Gastrocnemius medialis (tissue), 4 donors: ENCODE results near the gene DUT.

Experiments
- CTCF ChIP-seq, 5 experiments: fragments of 450-650 bp in 3 of 5; fragments of 200-600 bp in 2 of 5; sonication (generic) in 2 of 5; IDR thresholded peaks in 4 of 5; conservative IDR thresholded peaks in 1 of 5; 1 replicate in 4 of 5; 2 replicates in 1 of 5; pipeline ENCODE4 v1.5.1; 2016 to 2019; ENCODE audit warnings: antibody characterized with exemption in 5 of 5, mild to moderate bottlenecking in 3 of 5, moderate library complexity in 3 of 5
- POLR2A ChIP-seq, 2 donors: fragments of 450-650 bp; IDR thresholded peaks; one replicate each; pipeline ENCODE4 v1.6.1; 2017; ENCODE audit warnings: antibody characterized with exemption in 2 of 2, mild to moderate bottlenecking in 2 of 2, moderate library complexity in 2 of 2

- TF ChIP-seq POLR2A (IDR thresholded peaks at IDR 0.05) = no peak
- TF ChIP-seq CTCF (IDR thresholded peaks at IDR 0.05 in 4 of 5, conservative IDR thresholded peaks at IDR 0.05 in 1 of 5) = no peak
These were observed 23.6 kb downstream of the DUT start for GRCh38 chr15:48354694-48355303.
